H1 (cell line): ENCODE measurements around the gene MADD. TPM values are rescaled to one million over a fixed set of nuclear protein-coding genes. Genes with fewer than 3 reads are reported as not detected.

Experiments used
- CTCF ChIA-PET: fragments of 300-600 bp; sonication (Branson Sonifier 250); formaldehyde crosslinking; loops from one replicate; lab custom pipeline; 2021; ENCODE audit not compliant: partially characterized antibody; lab: Charles Lee
- POLR2A ChIA-PET: fragments of 300-600 bp; sonication (Branson Sonifier 250); formaldehyde crosslinking; loops from one replicate; lab custom pipeline; 2021; ENCODE audit warnings: inconsistent platforms; ENCODE audit not compliant: partially characterized antibody; lab: Charles Lee
- DNase-seq, 2 experiments: peaks; one replicate each; pipeline versions ENCODE4 v3.0.0 to v3.0.0-alpha.2; 2010 to 2022; ENCODE audit warnings: low spot score in 2 of 2, low read depth in 1 of 2, mixed read lengths in 1 of 2
- FAIRE-seq: peaks from 2 replicates; lab custom pipeline; 2011; peaks lifted over from hg19 to GRCh38; lab: Jason Lieb, UNC
- H2AFZ ChIP-seq: 2 replicates; pipeline ENCODE4 v1.8.1; 2012; ENCODE audit warnings: low read length, inconsistent platforms
- H2AK5ac ChIP-seq: 2 replicates; pipeline ENCODE4 v1.6.1; 2013; ENCODE audit warnings: low read depth, low read length
- H2BK120ac ChIP-seq: replicated peaks from 2 replicates; pipeline ENCODE3; 2013; ENCODE audit warnings: low read depth, low read length, inconsistent platforms
- H2BK12ac ChIP-seq: 2 replicates; pipeline ENCODE4 v1.6.1; 2013; ENCODE audit warnings: low read depth, low read length
- H2BK15ac ChIP-seq: 2 replicates; pipeline ENCODE4 v1.6.1; 2013; ENCODE audit warnings: low read length
- H2BK20ac ChIP-seq: 2 replicates; pipeline ENCODE4 v1.6.1; 2013; ENCODE audit warnings: low read length
- H2BK5ac ChIP-seq: 2 replicates; pipeline ENCODE4 v1.6.1; 2013; ENCODE audit warnings: low read depth, low read length
- H3K14ac ChIP-seq: 2 replicates; pipeline ENCODE4 v1.6.1; 2013; ENCODE audit warnings: inconsistent platforms; ENCODE audit not compliant: insufficient read length
- H3K18ac ChIP-seq: 2 replicates; pipeline ENCODE4 v1.6.1; 2013; ENCODE audit warnings: low read length; ENCODE audit errors: extremely low read depth
- H3K23ac ChIP-seq: 2 replicates; pipeline ENCODE4 v1.6.1; 2013; ENCODE audit warnings: inconsistent platforms; ENCODE audit not compliant: insufficient read length
- H3K23me2 ChIP-seq: 2 replicates; pipeline ENCODE4 v1.6.1; 2013; ENCODE audit warnings: low read depth, low read length
- H3K27ac ChIP-seq: 2 replicates; pipeline ENCODE4 v1.6.1; 2011; ENCODE audit warnings: low read depth, low read length, inconsistent platforms
- H3K27me3 ChIP-seq, 4 experiments: replicated peaks in 1 of 4; 1 replicate in 1 of 4; 2 replicates in 3 of 4; pipeline versions ENCODE4 v1.6.1 to v1.8.1; 2011 to 2013; ENCODE audit warnings: low read length in 3 of 4, mild to moderate bottlenecking in 3 of 4, inconsistent platforms in 2 of 4, mixed read lengths in 2 of 4, moderate library complexity in 1 of 4; ENCODE audit not compliant: control insufficient read depth in 3 of 4, insufficient read depth in 3 of 4; ENCODE audit errors: extremely low read depth in 1 of 4
- H3K36me3 ChIP-seq, 4 experiments: 2 replicates each; pipeline versions ENCODE4 v1.6.1 to v1.8.1; 2011 to 2013; ENCODE audit warnings: mild to moderate bottlenecking in 4 of 4, low read length in 3 of 4, moderate library complexity in 2 of 4, control low read depth in 1 of 4, inconsistent platforms in 1 of 4; ENCODE audit not compliant: insufficient read depth in 4 of 4, control insufficient read depth in 2 of 4
- H3K4ac ChIP-seq: replicated peaks from 2 replicates; pipeline ENCODE3; 2013; ENCODE audit warnings: low read length, low read depth, mixed read lengths, inconsistent platforms; ENCODE audit not compliant: insufficient read length
- H3K4me1 ChIP-seq, 4 experiments: replicated peaks in 1 of 4; 1 replicate in 1 of 4; 2 replicates in 3 of 4; pipeline versions ENCODE4 v1.6.1 to v1.8.1; 2011 to 2013; ENCODE audit warnings: low read length in 3 of 4, inconsistent platforms in 2 of 4, mixed read lengths in 1 of 4; ENCODE audit not compliant: insufficient read depth in 4 of 4, control insufficient read depth in 3 of 4
- H3K4me2 ChIP-seq, 2 experiments: 2 replicates each; pipeline versions ENCODE4 v1.6.1 to v1.8.1; 2011 to 2013; ENCODE audit warnings: low read depth in 2 of 2, low read length in 2 of 2, control low read depth in 1 of 2, inconsistent platforms in 1 of 2, mild to moderate bottlenecking in 1 of 2; ENCODE audit not compliant: insufficient read depth in 1 of 2
- H3K4me3 ChIP-seq, 4 experiments: fragments of 200-600, 300-600 bp in 1 of 4; sonication (generic), shearing (Covaris generic), sonication (Bioruptor Twin) in 1 of 4; 2 replicates each; pipeline versions ENCODE4 v1.5.1 to v1.8.1; 2011 to 2016; ENCODE audit warnings: low read length in 4 of 4, low read depth in 3 of 4, control low read depth in 2 of 4, inconsistent platforms in 2 of 4, mild to moderate bottlenecking in 2 of 4, mixed read lengths in 1 of 4, moderate library complexity in 1 of 4; ENCODE audit not compliant: insufficient read depth in 2 of 4; ENCODE audit errors: extremely low read depth in 1 of 4
- H3K56ac ChIP-seq: replicated peaks from 2 replicates; pipeline ENCODE3; 2013; ENCODE audit warnings: low read depth, mild to moderate bottlenecking, mixed read lengths, low read length, inconsistent platforms; ENCODE audit not compliant: insufficient read length
- H3K79me1 ChIP-seq: 2 replicates; pipeline ENCODE4 v1.6.1; 2013; ENCODE audit warnings: low read depth, low read length, control low read depth
- H3K79me2 ChIP-seq, 2 experiments: 2 replicates each; pipeline versions ENCODE4 v1.6.1 to v1.8.1; 2012 to 2013; ENCODE audit warnings: low read length in 2 of 2, mild to moderate bottlenecking in 2 of 2, inconsistent platforms in 1 of 2; ENCODE audit not compliant: insufficient read depth in 2 of 2, control insufficient read depth in 1 of 2
- H3K9ac ChIP-seq, 4 experiments: replicated peaks in 1 of 4; 1 replicate in 1 of 4; 2 replicates in 3 of 4; pipeline versions ENCODE4 v1.6.1 to v1.8.1; 2011 to 2013; ENCODE audit warnings: low read depth in 3 of 4, low read length in 3 of 4, control low read depth in 2 of 4, mild to moderate bottlenecking in 2 of 4, moderate library complexity in 2 of 4, inconsistent platforms in 1 of 4; ENCODE audit errors: extremely low read depth in 1 of 4
- H3K9me3 ChIP-seq, 2 experiments: 2 replicates each; pipeline versions ENCODE4 v1.6.1 to v1.8.1; 2012 to 2013; ENCODE audit warnings: mild to moderate bottlenecking in 2 of 2, moderate library complexity in 2 of 2, control low read depth in 1 of 2, inconsistent platforms in 1 of 2, low read depth in 1 of 2, low read length in 1 of 2, mixed read lengths in 1 of 2; ENCODE audit not compliant: insufficient read depth in 2 of 2
- H4K20me1 ChIP-seq, 2 experiments: replicated peaks in 1 of 2; 2 replicates each; pipeline versions ENCODE3 to v1.8.1; 2011 to 2013; ENCODE audit warnings: inconsistent platforms in 2 of 2, low read length in 2 of 2, mild to moderate bottlenecking in 1 of 2; ENCODE audit not compliant: insufficient read depth in 2 of 2, control insufficient read depth in 1 of 2
- H4K5ac ChIP-seq: 2 replicates; pipeline ENCODE4 v1.6.1; 2013; ENCODE audit warnings: low read length, low read depth, mixed read lengths, inconsistent platforms; ENCODE audit not compliant: insufficient read length
- H4K8ac ChIP-seq: 2 replicates; pipeline ENCODE4 v1.8.0; 2013; ENCODE audit warnings: mild to moderate bottlenecking, moderate library complexity, low read length, inconsistent platforms; ENCODE audit not compliant: insufficient read depth; ENCODE audit errors: extremely low read depth
- H4K91ac ChIP-seq: replicated peaks from 2 replicates; pipeline ENCODE3; 2013; ENCODE audit warnings: low read length, mixed read lengths, inconsistent platforms; ENCODE audit not compliant: insufficient read length
- POLR2A ChIP-seq, 2 experiments: IDR thresholded peaks; 1 replicate in 1 of 2; 2 replicates in 1 of 2; pipeline ENCODE4 v1.6.1; 2011; ENCODE audit warnings: low read depth in 2 of 2, low read length in 2 of 2, mild to moderate bottlenecking in 2 of 2; ENCODE audit errors: control extremely low read depth in 1 of 2
- POLR2AphosphoS5 ChIP-seq: IDR thresholded peaks from 2 replicates; pipeline ENCODE4 v1.6.1; 2011; ENCODE audit warnings: low read depth, low read length
- TCF12 ChIP-seq: IDR thresholded peaks from 2 replicates; pipeline ENCODE4 v1.6.1; 2011; ENCODE audit warnings: low read depth, mild to moderate bottlenecking, low read length
- WGBS, 2 experiments: shearing (Covaris generic) in 1 of 2; methylation state at CpG; one replicate each; pipeline versions ENCODE4 v1.1.6 to v1.1.7; 2013 to 2015; ENCODE audit warnings: low lambda C conversion rate in 2 of 2, mixed read lengths in 2 of 2, inconsistent platforms in 1 of 2, low coverage in 1 of 2, missing lambda C conversion rate in 1 of 2; ENCODE audit not compliant: insufficient replicate concordance in 2 of 2, insufficient coverage in 1 of 2, insufficient read length in 1 of 2; ENCODE audit errors: extremely low coverage in 1 of 2, missing lambda C conversion rate in 1 of 2; 5-methylcytosine and 5-hydroxymethylcytosine counted together
- polyA plus RNA-seq, 7 experiments: library from polyadenylated mRNA; depleted of rRNA in 3 of 7; stranded (reverse) in 5 of 7; unstranded in 2 of 7; fragments of >200 nt in 5 of 7; fragments of 200-250 nt in 2 of 7; gene quantifications; 1 replicate in 5 of 7; 2 replicates in 1 of 7; 4 replicates in 1 of 7; pipeline versions ENCODE4 v1.2.1 to v1.2.3, GENCODE V29; 2011 to 2013; ENCODE audit warnings: missing spikeins in 2 of 7, mixed read lengths in 2 of 7
- total RNA-seq: library from RNA; stranded (reverse); fragmentation: NEBNext Ultra II Directional; extraction: Animal tissue kit (Norgen Biotek cat#: 25700); gene quantifications from 2 replicates; pipeline ENCODE4 v1.2.1, GENCODE V29; 2021

The MADD gene
- total and polyA plus RNA-seq, 2 of the 8 experiments (the other 6 are each of a cell fraction or from before 2014, with no cell fraction given) = 32.5 to 45.4 TPM

DNA sequence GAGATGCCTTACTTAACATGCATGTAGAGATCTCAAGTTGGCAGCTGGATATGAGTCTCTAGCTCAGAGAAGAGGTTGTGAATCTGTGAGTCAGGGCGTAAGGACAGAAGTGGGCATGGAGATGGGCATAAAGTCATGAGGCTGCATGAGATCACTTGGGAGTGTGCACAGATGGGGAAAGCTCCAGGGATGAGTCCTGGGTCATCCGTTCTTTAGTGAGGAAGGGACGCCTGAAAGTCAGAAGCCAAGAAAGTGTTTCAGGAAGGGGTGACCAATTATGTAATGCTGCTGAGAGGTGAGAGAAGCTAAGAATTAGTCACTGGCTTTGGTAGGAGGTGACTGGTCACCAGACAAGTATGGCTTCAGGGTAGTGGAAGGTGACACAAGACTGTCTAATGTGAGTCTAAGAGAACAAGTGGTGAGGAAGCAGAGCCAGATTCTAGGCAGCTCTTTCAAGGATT is 28.1 kb upstream of the MADD start:
- Histone ChIP-seq H4K8ac (no peak overlapping the region), H3K4me1 (no peaks in the 10 kb centered on the region), H3K4ac (no peak overlapping the region), H3K79me1 (no peaks in the 10 kb centered on the region; the same call in 1 of the 2 replicates), H2BK12ac (no peak overlapping the region), H4K91ac (no peak overlapping the region), H2BK5ac (no peak overlapping the region), H3K56ac (no peak overlapping the region), H2AFZ (no peak overlapping the region), H3K27ac (no peak overlapping the region), H3K14ac (no peak overlapping the region), H3K18ac (no peak overlapping the region), H2BK20ac (no peak overlapping the region), H3K4me2 (no peak overlapping the region), H2AK5ac (no peak overlapping the region), H3K23ac (no peak overlapping the region), H4K5ac (no peak overlapping the region), H3K9me3 (no peaks in the 10 kb centered on the region), H2BK120ac (no peak overlapping the region)
- no peak for DNase-seq
- POLR2A ChIA-PET = interaction anchor here (0.5 to 11.4 kb wide), 15 partner anchors 7 to 564 kb away, joined by 3 to 138 read pairs (median 4); partner anchors contain the start of genes DDB2 and NR1H3
- CTCF ChIA-PET = interaction anchor here (0.6 to 10.9 kb wide), 10 partner anchors 7 to 166 kb away, joined by 3 to 127 read pairs (median 4); partner anchors contain the start of genes DDB2 and NR1H3
- TF ChIP-seq POLR2A (IDR thresholded peaks at IDR 0.05; ENCODE audit: control extremely low read depth in 1 of 2, low read depth in 2 of 2, low read length in 2 of 2) (peak in 1 of 2 experiments; percentile 49; a peak in 2 of 3 replicates), TCF12 (no peak), POLR2AphosphoS5 (peak; percentile 23; the same call in 1 of the 2 replicates)
- TF ChIP-seq, all 59 proteins: peak for 2
- H3K36me3 ChIP-seq = peaks cover 22 to 50% (median 36%) of the 10 kb centered on the region in 4 experiments
- WGBS, 2 experiments = 88% methylated on average over 3 of the region's 3 CpGs; no CpG with 5 or more reads in 1 of the 2 experiments
- no peak for FAIRE-seq
- no peaks in the 10 kb centered on the region for H3K27me3 ChIP-seq
- peaks cover 0 to 10% of the 10 kb centered on the region in 2 experiments for H4K20me1 ChIP-seq
- H3K4me3 ChIP-seq = no peak overlapping the region
- peaks cover 2% of the 10 kb centered on the region; the same call in 1 of the 2 replicates for H3K23me2 ChIP-seq
- no peak overlapping the region for H3K9ac ChIP-seq
- no peaks in the 10 kb centered on the region for H3K79me2 ChIP-seq
- H2BK15ac ChIP-seq = no peak overlapping the region
